Tibial nerve (tissue), 4 donors: ENCODE data around the gene THOC1. TPM values are rescaled to one million over a fixed set of nuclear protein-coding genes. Genes with fewer than 3 reads are reported as not detected.
"Not testable (repeated sequence)": the region's sequence is repeated elsewhere in the genome, so short reads cannot be mapped to it uniquely, and the experiment has no call there.

Experiments used
- DNase-seq, 2 donors: peaks; one replicate each; pipeline ENCODE4 v3.0.0-alpha.2; 2019; ENCODE audit warnings: low spot score in 2 of 2
- H3K27ac ChIP-seq, 4 donors: fragments of 200-600 bp; sonication (generic) in 3 of 4; one replicate each; pipeline ENCODE4 v1.5.1; 2017 to 2019; ENCODE audit warnings: mild to moderate bottlenecking in 1 of 4
- H3K27me3 ChIP-seq, 2 donors: fragments of 200-600 bp; sonication (generic) in 1 of 2; one replicate each; pipeline versions ENCODE4 v1.5.1 to v1.6.0; 2017 to 2019
- H3K36me3 ChIP-seq, 3 donors: fragments of 200-600 bp; sonication (generic); one replicate each; pipeline ENCODE4 v1.5.1; 2018 to 2019
- H3K4me1 ChIP-seq, 4 donors: fragments of 200-600 bp; sonication (generic) in 3 of 4; one replicate each; pipeline ENCODE4 v1.5.1; 2017 to 2019
- H3K4me3 ChIP-seq, 4 donors: fragments of 200-600 bp; sonication (generic) in 3 of 4; one replicate each; pipeline ENCODE4 v1.5.1; 2017 to 2019; ENCODE audit warnings: mild to moderate bottlenecking in 1 of 4, moderate library complexity in 1 of 4
- H3K9me3 ChIP-seq, 4 donors: fragments of 200-600 bp; sonication (generic) in 3 of 4; one replicate each; pipeline ENCODE4 v1.5.1; 2017 to 2019
- EP300 ChIP-seq, 2 donors: sonication (generic); formaldehyde crosslinking; IDR thresholded peaks; one replicate each; pipeline ENCODE4 v1.6.1; 2017; ENCODE audit warnings: antibody characterized with exemption in 2 of 2, mild to moderate bottlenecking in 1 of 2
- POLR2A ChIP-seq, 2 donors: fragments of 450-650 bp; IDR thresholded peaks; one replicate each; pipeline ENCODE4 v1.6.1; 2017; ENCODE audit warnings: antibody characterized with exemption in 2 of 2, mild to moderate bottlenecking in 2 of 2, moderate library complexity in 2 of 2
- WGBS, 2 donors: methylation state at CpG; one replicate each; pipeline ENCODE4 v1.1.5; 2018; 5-methylcytosine and 5-hydroxymethylcytosine counted together
- total RNA-seq, 4 donors: library from RNA; depleted of rRNA; stranded (reverse); fragments of >200 nt; gene quantifications; one replicate each; pipeline ENCODE4 v1.1.0, GENCODE V29; 2016
- TF ChIP-seq, protein P1 (sequence below), 5 experiments: fragments of 200-600 bp in 3 of 5; fragments of 450-650 bp in 2 of 5; sonication (generic) in 3 of 5; IDR thresholded peaks; one replicate each; pipeline ENCODE4 v1.5.1; 2016 to 2019; ENCODE audit warnings: antibody characterized with exemption in 5 of 5, mild to moderate bottlenecking in 3 of 5, moderate library complexity in 2 of 5

Gene THOC1
- total RNA-seq, 4 donors from 2014 or later: 43.3 to 53.4 (median 50.7) TPM

DNA sequence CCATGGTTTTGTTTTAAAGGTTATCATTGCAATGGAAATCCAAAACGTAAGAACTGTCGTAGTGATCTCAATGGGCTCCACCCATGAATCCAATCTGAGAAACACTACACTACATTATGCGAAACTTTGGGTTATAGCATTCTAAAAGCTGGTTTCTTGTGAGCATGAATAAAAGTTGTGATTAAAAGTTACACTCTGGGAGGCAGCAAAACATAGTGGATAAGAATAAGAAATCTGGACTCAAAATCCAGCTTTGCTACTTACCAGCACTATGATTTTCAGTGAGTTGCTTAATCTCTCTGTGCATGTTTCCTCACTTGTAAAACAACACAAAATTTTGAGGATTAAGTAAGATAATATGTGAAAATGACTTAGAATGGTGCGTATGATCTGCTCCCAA, 25.7 kb upstream of the THOC1 start:
- no peak for DNase-seq
- H3K27me3 ChIP-seq: no peaks in the 10 kb centered on the region
- H3K4me3 ChIP-seq: no peak overlapping the region
- no peaks in the 10 kb centered on the region for H3K36me3 ChIP-seq
- no peaks in the 10 kb centered on the region for H3K9me3 ChIP-seq
- H3K27ac ChIP-seq: no peak overlapping the region
- WGBS, 2 donors: 75 to 76% methylated on average over 4 of the region's 4 CpGs
- no peaks in the 10 kb centered on the region for H3K4me1 ChIP-seq
- TF ChIP-seq, protein P1, sequence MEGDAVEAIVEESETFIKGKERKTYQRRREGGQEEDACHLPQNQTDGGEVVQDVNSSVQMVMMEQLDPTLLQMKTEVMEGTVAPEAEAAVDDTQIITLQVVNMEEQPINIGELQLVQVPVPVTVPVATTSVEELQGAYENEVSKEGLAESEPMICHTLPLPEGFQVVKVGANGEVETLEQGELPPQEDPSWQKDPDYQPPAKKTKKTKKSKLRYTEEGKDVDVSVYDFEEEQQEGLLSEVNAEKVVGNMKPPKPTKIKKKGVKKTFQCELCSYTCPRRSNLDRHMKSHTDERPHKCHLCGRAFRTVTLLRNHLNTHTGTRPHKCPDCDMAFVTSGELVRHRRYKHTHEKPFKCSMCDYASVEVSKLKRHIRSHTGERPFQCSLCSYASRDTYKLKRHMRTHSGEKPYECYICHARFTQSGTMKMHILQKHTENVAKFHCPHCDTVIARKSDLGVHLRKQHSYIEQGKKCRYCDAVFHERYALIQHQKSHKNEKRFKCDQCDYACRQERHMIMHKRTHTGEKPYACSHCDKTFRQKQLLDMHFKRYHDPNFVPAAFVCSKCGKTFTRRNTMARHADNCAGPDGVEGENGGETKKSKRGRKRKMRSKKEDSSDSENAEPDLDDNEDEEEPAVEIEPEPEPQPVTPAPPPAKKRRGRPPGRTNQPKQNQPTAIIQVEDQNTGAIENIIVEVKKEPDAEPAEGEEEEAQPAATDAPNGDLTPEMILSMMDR (IDR thresholded peaks at IDR 0.05): no peak
- TF ChIP-seq POLR2A (IDR thresholded peaks at IDR 0.05): no peak
- no peak for TF ChIP-seq EP300 (IDR thresholded peaks at IDR 0.05)

DNA sequence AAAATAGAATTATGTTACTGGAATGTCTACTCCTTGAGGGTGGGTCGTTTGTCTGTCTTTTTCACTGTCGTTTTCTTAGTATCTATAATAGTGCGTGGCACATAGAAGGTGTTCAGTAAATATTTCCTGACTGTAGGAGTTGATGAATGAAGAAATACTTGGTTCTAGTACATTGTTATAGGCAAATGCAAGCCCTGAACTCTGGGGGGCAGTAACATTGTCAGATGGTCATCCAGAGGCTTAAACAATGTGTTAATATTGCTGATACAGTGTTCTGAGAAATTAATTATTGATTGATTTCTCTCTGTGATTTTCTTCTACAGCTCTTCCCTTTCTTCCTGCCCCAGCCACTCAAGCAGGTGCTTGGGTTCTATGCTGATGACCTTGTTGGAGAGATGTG, 24.4 kb upstream of the THOC1 start:
- H3K27ac ChIP-seq: no peak overlapping the region
- 68 to 75% methylated on average over 3 of the region's 3 CpGs for WGBS, 2 donors
- no peaks in the 10 kb centered on the region for H3K36me3 ChIP-seq
- no peaks in the 10 kb centered on the region for H3K27me3 ChIP-seq
- no peaks in the 10 kb centered on the region for H3K9me3 ChIP-seq
- no peak overlapping the region for H3K4me3 ChIP-seq
- no peaks in the 10 kb centered on the region for H3K4me1 ChIP-seq
- no peak for DNase-seq
- TF ChIP-seq EP300 (IDR thresholded peaks at IDR 0.05): no peak
- TF ChIP-seq, protein P1 (IDR thresholded peaks at IDR 0.05): no peak
- TF ChIP-seq POLR2A (IDR thresholded peaks at IDR 0.05): no peak

DNA sequence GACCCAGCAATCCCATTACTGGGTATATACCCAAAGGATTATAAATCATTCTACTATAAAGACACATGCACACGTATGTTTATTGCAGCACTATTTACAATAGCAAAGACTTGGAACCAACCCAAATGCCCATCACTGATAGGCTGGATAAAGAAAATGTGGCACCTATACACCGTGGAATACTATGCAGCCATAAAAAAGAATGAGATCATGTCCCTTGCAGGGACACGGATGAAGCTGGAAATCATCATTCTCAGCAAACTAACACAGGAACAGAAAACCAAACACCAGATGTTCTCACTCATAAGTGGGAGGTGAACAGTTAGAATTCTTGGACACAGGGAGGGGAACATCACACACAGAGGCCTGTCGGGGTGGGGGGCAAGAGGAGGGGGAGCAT, 22.1 kb upstream of the THOC1 start:
- not testable (repeated sequence) for H3K9me3 ChIP-seq, H3K27ac ChIP-seq, H3K27me3 ChIP-seq, H3K36me3 ChIP-seq, DNase-seq, H3K4me1 ChIP-seq, H3K4me3 ChIP-seq
- WGBS, 2 donors: 70 to 72% methylated on average over 4 of the region's 4 CpGs

DNA sequence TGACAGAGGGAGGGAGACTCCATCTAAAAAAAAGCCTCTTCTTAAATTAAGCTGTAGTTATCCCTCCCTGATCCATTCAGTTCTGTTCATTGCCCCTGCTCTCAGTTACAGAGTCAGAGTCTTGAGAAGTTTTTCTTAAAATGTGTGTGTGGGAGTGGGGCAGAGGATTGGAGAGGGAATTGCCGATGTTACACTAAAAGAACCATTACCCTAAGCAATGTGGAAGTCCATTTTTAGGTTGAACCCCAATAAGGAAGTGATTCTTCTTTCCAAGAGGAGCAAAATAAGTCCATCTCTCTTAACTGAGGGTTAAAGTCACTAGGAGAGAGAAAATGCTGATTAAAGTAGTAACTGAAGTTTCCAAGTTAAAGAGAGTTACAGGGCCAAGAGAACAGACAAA, 21.2 kb upstream of the THOC1 start:
- Histone ChIP-seq H3K4me3 (no peak overlapping the region), H3K4me1 (no peaks in the 10 kb centered on the region), H3K27ac (no peak overlapping the region), H3K36me3 (no peaks in the 10 kb centered on the region), H3K9me3 (no peaks in the 10 kb centered on the region), H3K27me3 (no peaks in the 10 kb centered on the region)
- no peak for DNase-seq
- TF ChIP-seq, protein P1 (IDR thresholded peaks at IDR 0.05): no peak
- TF ChIP-seq EP300 (IDR thresholded peaks at IDR 0.05): no peak
- no peak for TF ChIP-seq POLR2A (IDR thresholded peaks at IDR 0.05)
- WGBS, 2 donors: 27 to 38% methylated on average over 1 of the region's 1 CpG

DNA sequence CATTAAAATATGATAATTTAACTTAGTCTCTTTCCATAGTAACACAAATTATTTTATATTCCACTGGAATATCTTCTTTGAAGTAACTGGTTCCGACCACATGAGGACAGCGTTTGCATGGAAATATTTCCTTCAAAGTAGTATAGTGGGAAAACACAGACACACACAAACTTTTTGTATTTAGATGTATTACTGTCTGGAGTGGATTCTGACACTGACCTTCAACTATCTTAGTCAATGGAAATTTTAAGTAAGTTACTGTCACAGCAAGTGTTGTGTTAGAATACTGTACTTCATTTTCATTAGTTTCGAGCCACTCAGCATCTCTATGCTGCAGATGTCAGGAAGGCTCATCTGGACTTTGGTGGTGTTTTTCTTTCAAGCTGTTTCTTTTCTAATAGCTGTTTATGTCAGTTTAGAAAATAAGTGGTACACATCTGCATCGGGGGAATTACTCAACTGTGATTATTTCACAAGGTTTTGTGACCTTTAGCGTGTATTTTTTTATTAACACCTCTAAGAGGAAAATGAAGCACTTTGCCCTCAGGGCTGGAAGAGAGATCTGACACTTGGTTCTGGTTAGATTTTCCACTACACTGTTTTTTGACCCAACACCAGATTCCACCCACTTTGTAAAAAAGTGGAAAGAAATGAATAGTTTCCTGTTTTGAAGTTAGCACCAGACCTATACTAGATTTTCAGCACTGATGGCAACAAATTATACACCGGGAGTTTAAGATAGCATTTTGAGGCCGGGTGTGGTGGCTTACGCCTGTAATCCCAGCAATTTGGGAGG, 18.9 kb upstream of the THOC1 start:
- DNase-seq: no peak
- TF ChIP-seq, protein P1 (IDR thresholded peaks at IDR 0.05): peak in 3 of 5 experiments; percentile 25 to 38 (median 36)
- no peak for TF ChIP-seq EP300 (IDR thresholded peaks at IDR 0.05)
- no peak for TF ChIP-seq POLR2A (IDR thresholded peaks at IDR 0.05)
- no peaks in the 10 kb centered on the region for H3K27me3 ChIP-seq

More for the DNA sequence above, 18.9 kb upstream of the THOC1 start:
- 61 to 64% methylated on average over 8 of the region's 8 CpGs for WGBS, 2 donors
- H3K27ac ChIP-seq: no peak overlapping the region
- H3K9me3 ChIP-seq: no peaks in the 10 kb centered on the region
- no peak overlapping the region for H3K4me3 ChIP-seq
- H3K4me1 ChIP-seq: no peaks in the 10 kb centered on the region
- no peaks in the 10 kb centered on the region for H3K36me3 ChIP-seq
